Ramos (cell line): Measurements from ENCODE around the gene HSFX4.
"Not testable (repeated sequence)": the region's sequence is repeated elsewhere in the genome, so short reads cannot be mapped to it uniquely, and the experiment has no call there.

Experiments
- in situ Hi-C: fragments of 300-500 bp; cut with MboI; formaldehyde crosslinking; loops from one replicate; pipeline ENCODE4 v1.14.3; 2022; ENCODE audit warnings: low sequenced_read_pairs; ENCODE audit not compliant: unreplicated experiment

Gene HSFX4

DNA sequence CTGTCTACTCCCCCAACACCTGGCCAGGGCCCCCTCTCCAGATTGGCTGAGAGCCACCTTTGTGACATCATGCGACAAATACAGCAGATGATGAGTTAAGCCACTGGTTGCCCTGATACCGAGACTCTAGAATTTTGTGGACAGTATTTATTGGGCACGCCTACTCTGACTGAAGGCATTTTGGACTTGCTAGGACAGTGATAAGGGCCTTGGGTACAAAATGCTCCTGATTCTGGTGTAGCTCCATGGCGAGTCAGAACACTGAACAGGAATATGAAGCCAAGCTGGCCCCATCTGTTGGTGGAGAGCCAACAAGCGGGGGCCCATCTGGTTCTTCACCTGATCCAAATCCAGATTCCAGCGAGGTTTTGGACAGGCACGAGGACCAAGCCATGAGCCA, at the start of gene HSFX4:
Gene HSFX4, plus strand, starts transcription at position 174 of the 400 bp plus-strand sequence. Its CDS starts 72 bp downstream, at position 246.
- in situ Hi-C loops = not testable (repeated sequence)

DNA sequence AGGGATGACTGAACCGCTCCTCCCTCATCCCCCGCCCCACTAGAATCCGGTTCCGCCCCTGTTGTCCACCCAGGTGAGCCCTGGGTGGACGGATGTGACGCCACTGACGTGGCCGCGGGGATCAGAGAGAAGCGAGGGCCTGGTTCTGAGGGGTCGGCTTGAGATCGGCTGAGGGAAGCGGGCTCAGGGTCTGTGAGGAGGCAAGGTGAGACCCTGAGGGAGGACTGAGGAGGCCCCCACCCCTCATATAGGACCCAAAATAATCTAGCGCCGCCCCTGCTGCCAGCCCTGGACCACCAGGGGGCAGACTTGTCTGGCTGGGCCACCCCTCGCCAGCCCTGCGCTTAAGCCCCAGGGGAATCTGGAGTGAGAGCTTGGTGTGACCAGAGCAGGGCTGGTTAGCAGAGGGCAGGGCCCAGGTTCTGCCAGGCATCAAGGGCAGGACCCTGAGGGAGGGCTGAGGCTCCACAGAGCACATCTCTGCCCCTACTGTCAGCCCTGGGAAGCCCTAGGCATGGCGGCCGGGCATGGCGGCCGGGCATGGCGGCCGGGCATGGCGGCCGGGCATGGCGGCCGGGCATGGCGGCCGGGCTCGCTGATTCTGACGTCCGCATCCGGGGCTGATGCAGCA, 48.2 kb upstream of the HSFX4 start, which contains the start of gene MAGEA8:
Gene MAGEA8, plus strand, starts transcription at position 103 of the 631 bp plus-strand sequence. CDS start 3,090 bp downstream, outside the sequence.
- in situ Hi-C loops = no loop called here

DNA sequence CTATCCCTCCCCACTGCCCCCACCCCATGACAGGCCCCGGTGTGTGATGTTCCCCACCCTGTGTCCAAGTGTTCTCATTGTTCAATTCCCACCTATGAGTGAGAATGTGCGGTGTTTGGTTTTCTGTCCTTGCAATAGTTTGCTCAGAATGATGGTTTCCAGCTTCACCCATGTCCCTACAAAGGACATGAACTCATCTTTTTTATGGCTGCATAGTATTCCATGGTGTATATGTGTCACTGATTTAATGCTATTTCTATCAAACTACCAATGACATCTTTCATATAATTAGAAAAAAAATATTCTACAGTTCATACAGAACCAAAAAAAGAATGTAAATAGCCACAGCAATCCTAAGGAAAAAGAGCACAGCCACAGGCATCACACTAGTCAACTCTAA, 38.5 kb upstream of the HSFX4 start:
- in situ Hi-C loops = not testable (repeated sequence)

DNA sequence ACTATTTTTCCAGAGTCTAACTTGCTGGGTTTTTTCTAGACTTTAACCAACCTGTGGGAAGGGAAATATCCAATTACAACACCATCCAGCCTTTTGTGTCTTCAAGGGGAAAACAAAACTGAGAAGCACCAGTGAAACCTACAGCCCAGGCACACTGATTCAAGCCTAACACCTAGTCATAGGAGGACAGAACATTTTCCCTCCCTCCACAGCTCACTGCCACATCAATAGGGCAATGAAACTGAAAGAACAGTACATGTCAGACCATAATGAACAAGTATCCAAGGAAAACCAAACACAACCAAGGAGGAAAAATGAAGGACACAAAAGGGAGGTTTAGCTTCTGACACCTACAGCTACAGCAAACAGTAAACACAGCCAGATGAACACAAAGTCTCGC, 30.8 kb upstream of the HSFX4 start:
- in situ Hi-C loops = no loop called here

GRCh38 chrX:149903889-149904748, 25.3 kb upstream of the HSFX4 start:
- in situ Hi-C loops = no loop called here

- in situ Hi-C loops = no loop called here
Observed at GRCh38 chrX:149908308-149908707, 21.1 kb upstream of the HSFX4 start.

- in situ Hi-C loops = no loop called here
Observed at GRCh38 chrX:149908727-149909126, 20.6 kb upstream of the HSFX4 start.

- in situ Hi-C loops = no loop called here
Observed at GRCh38 chrX:149909324-149910177, 19.8 kb upstream of the HSFX4 start.

GRCh38 chrX:149910178-149910695, 19.1 kb upstream of the HSFX4 start:
- in situ Hi-C loops = no loop called here

DNA sequence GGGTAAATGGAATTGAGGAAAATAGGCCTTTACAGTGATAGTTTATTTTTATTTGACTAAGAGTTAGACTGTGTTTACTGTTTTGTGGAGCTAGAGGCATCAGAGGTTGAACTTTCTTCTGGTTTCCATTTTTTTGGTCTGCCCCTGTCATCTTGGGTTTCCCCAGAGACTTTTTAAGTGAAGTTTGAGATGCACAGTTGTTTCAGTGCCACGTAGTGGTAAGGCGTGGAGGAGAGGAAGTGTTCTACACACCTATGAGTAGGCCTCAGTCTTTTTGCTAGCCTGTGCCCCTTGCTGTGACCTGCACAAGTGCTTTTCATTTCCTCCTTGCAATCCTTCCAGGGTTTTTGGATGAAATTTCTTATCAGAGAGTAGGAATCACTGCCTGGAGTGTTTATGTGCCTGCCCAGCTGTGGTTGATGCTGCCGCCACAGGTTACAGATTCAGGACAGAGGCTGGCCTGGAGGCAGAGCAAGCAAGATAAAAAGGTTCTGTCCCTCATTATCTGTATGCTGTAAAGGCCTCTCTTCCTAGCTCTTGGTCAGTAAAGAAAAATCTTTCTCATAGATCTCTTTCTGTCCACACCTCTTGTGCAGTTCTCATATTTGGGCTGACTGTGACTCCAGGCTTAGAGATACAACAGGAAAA, 12.5 kb upstream of the HSFX4 start:
- in situ Hi-C loops = no loop called here

DNA sequence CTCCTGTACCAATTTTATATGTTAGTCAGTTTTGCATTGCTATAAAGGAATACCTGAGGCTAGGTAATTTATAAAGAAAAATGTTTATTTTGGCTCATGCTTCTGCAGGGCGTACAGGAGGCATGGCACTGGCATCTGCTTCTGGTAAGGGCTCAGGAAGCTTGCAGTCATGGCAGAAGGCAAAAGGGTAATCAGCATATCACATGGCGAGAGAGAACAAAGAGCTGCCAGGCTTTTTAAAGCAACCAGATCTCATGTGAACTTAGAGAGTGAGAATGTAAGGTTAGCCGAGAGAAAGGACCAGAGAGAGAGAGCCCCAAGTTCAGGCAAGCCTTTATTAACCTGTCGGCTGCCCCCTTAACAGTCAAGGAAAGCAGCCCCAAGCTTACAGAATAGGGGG, 5.5 kb upstream of the HSFX4 start:
- in situ Hi-C loops = not testable (repeated sequence)

GRCh38 chrX:149924434-149924833, 4.9 kb upstream of the HSFX4 start:
- in situ Hi-C loops = not testable (repeated sequence)

GRCh38 chrX:149927245-149927963, 2.0 kb upstream of the HSFX4 start:
- in situ Hi-C loops = not testable (repeated sequence)

GRCh38 chrX:149927964-149928258, 1.5 kb upstream of the HSFX4 start:
- in situ Hi-C loops = not testable (repeated sequence)

GRCh38 chrX:149928635-149929034, 738 bp upstream of the HSFX4 start:
- in situ Hi-C loops = not testable (repeated sequence)

DNA sequence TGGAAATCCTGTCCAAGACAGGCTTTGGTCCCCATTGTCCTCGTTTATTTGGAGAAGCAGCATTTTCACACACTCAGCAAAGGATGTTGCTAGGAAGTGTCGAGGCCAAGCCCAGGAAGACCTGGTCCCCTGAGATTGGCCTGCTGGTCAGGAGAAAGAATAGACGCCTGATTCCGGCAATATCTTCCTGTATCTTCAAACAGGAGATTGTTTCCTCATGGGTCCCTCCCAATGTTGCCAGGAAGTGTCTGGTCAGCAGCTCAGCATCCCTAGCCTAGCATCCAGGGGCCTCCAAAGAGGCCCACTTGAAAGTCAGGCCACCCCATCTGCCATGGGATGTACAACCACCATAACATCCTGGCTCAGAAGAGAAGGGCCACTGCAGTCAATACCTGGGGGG, 2.0 kb downstream of the HSFX4 start:
- in situ Hi-C loops = not testable (repeated sequence)

- in situ Hi-C loops = not testable (repeated sequence)
Observed at GRCh38 chrX:149932150-149932549, 2.8 kb downstream of the HSFX4 start.

- in situ Hi-C loops = not testable (repeated sequence)
Observed at GRCh38 chrX:149932970-149933369, 3.6 kb downstream of the HSFX4 start.

- in situ Hi-C loops = not testable (repeated sequence)
Observed at GRCh38 chrX:149933547-149933946, 4.2 kb downstream of the HSFX4 start.
